SU-DHL-6 (cell line): ENCODE measurements around the gene FKBP15.

Experiments
- H2AFZ ChIP-seq: fragments of 200-600 bp; sonication (generic); 2 replicates; pipeline ENCODE4 v1.6.1; 2014; ENCODE audit warnings: low read depth, mild to moderate bottlenecking, moderate library complexity, mixed read lengths, antibody characterized with exemption, low read length; ENCODE audit not compliant: severe bottlenecking
- H3F3A ChIP-seq: fragments of 200-600 bp; shearing (Covaris generic); 2 replicates; pipeline ENCODE4 v1.6.0; 2016; ENCODE audit warnings: antibody characterized with exemption, mild to moderate bottlenecking; ENCODE audit not compliant: insufficient read depth
- H3K27ac ChIP-seq: fragments of 200-600 bp; sonication (generic); 2 replicates; pipeline ENCODE4 v1.5.1; 2016; ENCODE audit warnings: low read depth, mild to moderate bottlenecking, low read length, moderate library complexity, mixed read lengths
- H3K27me3 ChIP-seq: fragments of 200-600 bp; sonication (generic), shearing (Covaris generic); 2 replicates; pipeline ENCODE4 v1.6.0; 2014; ENCODE audit warnings: mild to moderate bottlenecking, low read length
- H3K36me3 ChIP-seq: fragments of 200-600 bp; sonication (generic); 2 replicates; pipeline ENCODE4 v1.6.1; 2014; ENCODE audit warnings: mild to moderate bottlenecking, low read length, mixed read lengths
- H3K4me2 ChIP-seq: fragments of 300-600, 200-600 bp; shearing (Covaris generic), sonication (generic); 2 replicates; pipeline ENCODE4 v1.6.0; 2014; ENCODE audit warnings: low read length, low read depth, mild to moderate bottlenecking; ENCODE audit not compliant: poor library complexity, severe bottlenecking
- H3K4me3 ChIP-seq: fragments of 200-600 bp; sonication (generic); 2 replicates; pipeline ENCODE4 v1.5.1; 2014; ENCODE audit warnings: antibody characterized with exemption, low read length, mild to moderate bottlenecking, mixed read lengths; ENCODE audit not compliant: insufficient read depth, poor library complexity, severe bottlenecking
- H3K79me2 ChIP-seq: fragments of 200-600 bp; sonication (generic); 2 replicates; pipeline ENCODE4 v1.6.1; 2014; ENCODE audit warnings: mild to moderate bottlenecking, low read length, moderate library complexity; ENCODE audit not compliant: insufficient read depth
- H3K9ac ChIP-seq: fragments of 200-600 bp; sonication (generic); 2 replicates; pipeline ENCODE4 v1.7.0; 2014; ENCODE audit warnings: mild to moderate bottlenecking, low read length
- H3K9me2 ChIP-seq: fragments of 200-600 bp; sonication (generic); replicated peaks from 2 replicates; pipeline ENCODE4 v1.6.1; 2014; ENCODE audit warnings: low read length; ENCODE audit not compliant: insufficient read depth
- H3K9me3 ChIP-seq: fragments of 200-600 bp; sonication (generic); 2 replicates; pipeline ENCODE4 v1.6.1; 2014; ENCODE audit warnings: low read length, mixed read lengths; ENCODE audit not compliant: insufficient read depth
- H4K20me1 ChIP-seq: fragments of 200-600 bp; sonication (generic); 2 replicates; pipeline ENCODE4 v1.6.1; 2014; ENCODE audit warnings: low read depth, mild to moderate bottlenecking, antibody characterized with exemption, low read length, moderate library complexity, mixed read lengths
- CTCF ChIP-seq: fragments of 200-600 bp; sonication (generic); IDR thresholded peaks from one replicate; pipeline ENCODE4 v1.5.1; 2017; ENCODE audit warnings: antibody characterized with exemption, mild to moderate bottlenecking, low read length, moderate library complexity; ENCODE audit not compliant: insufficient read depth, poor library complexity, severe bottlenecking
- EZH2phosphoT487 ChIP-seq: fragments of 200-600 bp; sonication (generic), shearing (Covaris generic); conservative IDR thresholded peaks from 2 replicates; pipeline ENCODE4 v1.6.1; 2018; ENCODE audit warnings: mild to moderate bottlenecking, antibody characterized with exemption, low read length, moderate library complexity, mixed read lengths

Gene FKBP15

GRCh38 chr9:113164536-113165300, 56.4 kb downstream of the FKBP15 start:
- H3K4me3 ChIP-seq, result no peak overlapping the region

GRCh38 chr9:113163001-113163400, 58.1 kb downstream of the FKBP15 start:
- no peak for TF ChIP-seq CTCF
- TF ChIP-seq EZH2phosphoT487, result no peak
- H3K36me3 ChIP-seq, result peaks cover 21% of the 10 kb centered on the region; the same call in 1 of the 2 replicates
- H3K79me2 ChIP-seq, result no peaks in the 10 kb centered on the region
- H4K20me1 ChIP-seq, result no peaks in the 10 kb centered on the region
- H3K4me3 ChIP-seq, result no peak overlapping the region
- no peaks in the 10 kb centered on the region; the same call in 1 of the 2 replicates for H3F3A ChIP-seq
- H3K27me3 ChIP-seq, result no peaks in the 10 kb centered on the region
- H3K9me2 ChIP-seq, result no peaks in the 10 kb centered on the region
- H2AFZ ChIP-seq, result no peak overlapping the region
- no peaks in the 10 kb centered on the region for H3K9me3 ChIP-seq
- H3K27ac ChIP-seq, result no peak overlapping the region
- no peak overlapping the region for H3K4me2 ChIP-seq
- H3K9ac ChIP-seq, result no peak overlapping the region

More at GRCh38 chr9:113164536-113165300, 56.4 kb downstream of the FKBP15 start:
- Histone ChIP-seq H3K9ac (no peak overlapping the region), H4K20me1 (no peaks in the 10 kb centered on the region), H3K9me2 (no peaks in the 10 kb centered on the region), H3K27me3 (no peaks in the 10 kb centered on the region), H3K4me2 (no peak overlapping the region), H3K27ac (no peak overlapping the region), H3K9me3 (no peaks in the 10 kb centered on the region), H3K36me3 (peaks cover 21% of the 10 kb centered on the region; the same call in 1 of the 2 replicates), H2AFZ (no peak overlapping the region), H3F3A (no peaks in the 10 kb centered on the region; the same call in 1 of the 2 replicates), H3K79me2 (no peaks in the 10 kb centered on the region)
- TF ChIP-seq EZH2phosphoT487 (no peak), CTCF (no peak)

GRCh38 chr9:113160571-113160970, 60.5 kb downstream of the FKBP15 start:
- Histone ChIP-seq H3K27ac (no peak overlapping the region), H4K20me1 (no peaks in the 10 kb centered on the region), H3K9ac (no peak overlapping the region), H3K79me2 (no peaks in the 10 kb centered on the region), H3K27me3 (no peaks in the 10 kb centered on the region), H3K4me3 (no peak overlapping the region), H3K36me3 (peaks cover 16% of the 10 kb centered on the region; the same call in 1 of the 2 replicates), H3K4me2 (no peak overlapping the region), H3K9me3 (no peaks in the 10 kb centered on the region), H3F3A (no peaks in the 10 kb centered on the region; the same call in 1 of the 2 replicates), H2AFZ (no peak overlapping the region), H3K9me2 (no peaks in the 10 kb centered on the region)
- no peak for TF ChIP-seq CTCF
